Left kidney (tissue), 2 donors: ENCODE measurements around the gene CHGA. TPM values are rescaled to one million over a fixed set of nuclear protein-coding genes. Genes with fewer than 3 reads are reported as not detected.

Source experiments
- DNase-seq: peaks from one replicate; pipeline ENCODE4 v3.0.0-alpha.2; 2013
- polyA plus RNA-seq: library from polyadenylated mRNA; unstranded; fragments of 120-200 nt; gene quantifications from one replicate; pipeline ENCODE4 v1.2.1, GENCODE V29; 2013; ENCODE audit not compliant: insufficient read length

The CHGA gene
- polyA plus RNA-seq, 1 donor: not detected

GRCh38 chr14:92962031-92962830, 39.3 kb downstream of the CHGA start:
- DNase-seq: no peak

GRCh38 chr14:92962831-92963095, 39.8 kb downstream of the CHGA start:
- DNase-seq: no peak

- DNase-seq: no peak
These were observed 40.6 kb downstream of the CHGA start for GRCh38 chr14:92963301-92964123.

DNA sequence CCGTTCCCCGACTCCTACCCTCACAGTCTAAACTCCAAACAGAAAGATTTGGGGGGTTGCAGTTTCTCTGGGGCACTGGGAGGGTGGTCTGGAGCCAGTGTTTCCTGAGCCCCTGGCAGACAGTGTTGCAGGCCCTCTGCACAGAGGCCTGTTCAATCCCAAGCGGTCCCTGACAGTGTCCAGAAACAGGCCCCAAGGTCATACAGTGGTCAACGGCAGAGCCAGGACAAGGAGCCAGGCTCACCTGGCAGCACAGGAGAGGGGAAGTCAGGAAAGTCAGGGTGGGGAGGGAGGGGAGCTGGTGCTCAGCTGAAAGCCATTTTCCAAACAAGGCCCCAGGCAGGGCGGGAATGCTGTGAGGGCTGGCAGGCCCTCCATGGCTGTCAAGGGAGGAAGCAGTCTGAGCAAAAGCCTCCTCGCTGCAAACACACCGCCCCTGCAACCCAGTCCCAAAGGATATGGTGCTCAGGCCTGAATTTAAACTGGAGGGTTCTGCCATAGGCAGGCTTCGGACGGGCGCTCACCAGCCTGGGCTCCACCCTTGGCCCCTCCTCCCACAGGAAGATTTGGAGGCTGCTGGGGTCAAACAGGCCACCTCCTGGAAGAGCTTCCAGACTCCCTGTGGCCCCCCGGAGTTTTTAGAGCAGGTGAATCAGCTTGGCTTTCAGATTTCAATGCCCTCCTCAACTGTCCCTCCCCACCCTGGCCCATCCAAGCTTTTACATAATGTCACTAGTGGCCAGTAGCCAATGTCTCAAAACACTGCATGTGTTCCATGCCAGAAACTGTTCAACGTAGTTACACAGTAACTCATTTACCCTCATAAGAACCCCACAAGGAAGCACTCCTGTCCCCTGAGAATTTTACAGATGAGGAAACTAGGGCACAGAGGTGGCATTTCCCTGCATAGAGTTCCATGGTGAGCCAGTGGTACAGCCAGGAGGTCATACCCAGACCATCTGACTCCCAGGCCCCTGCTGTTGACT, 41.5 kb downstream of the CHGA start:
- no peak for DNase-seq

DNA sequence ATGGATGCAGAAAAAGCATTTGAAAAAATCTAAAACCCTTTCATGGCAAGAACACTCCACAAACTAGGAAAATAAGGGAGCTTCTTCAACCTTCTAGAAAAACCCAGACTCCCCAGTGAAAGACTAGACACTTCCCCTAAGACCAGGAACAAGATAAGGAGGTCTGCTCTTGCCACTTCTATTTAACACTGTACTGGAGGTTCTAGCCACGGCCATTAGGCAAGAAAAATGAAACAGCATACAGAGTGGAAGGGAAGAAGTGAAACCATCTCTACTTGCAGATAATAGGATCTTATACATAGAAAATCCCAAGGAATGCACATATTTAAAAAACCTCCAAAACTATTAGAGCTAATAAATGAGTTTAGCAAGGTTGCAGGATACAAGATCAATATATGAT, 42.3 kb downstream of the CHGA start:
- DNase-seq: no peak

DNA sequence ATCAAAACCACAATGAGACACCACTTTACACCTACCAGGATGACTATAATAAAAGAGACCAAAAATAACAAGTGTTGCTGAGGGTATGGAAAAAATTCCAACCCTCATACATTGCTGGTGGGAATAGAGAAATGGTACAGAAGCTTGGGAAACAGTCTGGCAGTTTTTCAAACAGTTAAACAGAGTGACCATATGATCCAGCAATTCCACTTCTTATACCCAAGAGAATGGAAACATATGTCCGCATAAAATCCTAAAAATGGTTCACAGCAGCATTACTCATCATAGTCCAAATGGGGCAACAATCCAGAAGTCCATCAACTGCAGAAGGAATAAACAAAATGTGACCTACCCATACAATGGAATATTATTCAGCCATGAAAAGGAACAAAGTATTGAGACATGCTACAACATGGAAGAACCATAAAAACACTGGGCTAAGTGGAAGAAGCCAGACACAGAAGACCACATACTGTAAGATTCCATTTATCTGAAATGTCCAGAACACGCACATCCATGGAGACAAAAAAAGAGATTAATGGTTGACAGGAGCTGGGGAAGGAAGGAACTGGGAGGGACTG, 44.5 kb downstream of the CHGA start:
- no peak for DNase-seq

DNA sequence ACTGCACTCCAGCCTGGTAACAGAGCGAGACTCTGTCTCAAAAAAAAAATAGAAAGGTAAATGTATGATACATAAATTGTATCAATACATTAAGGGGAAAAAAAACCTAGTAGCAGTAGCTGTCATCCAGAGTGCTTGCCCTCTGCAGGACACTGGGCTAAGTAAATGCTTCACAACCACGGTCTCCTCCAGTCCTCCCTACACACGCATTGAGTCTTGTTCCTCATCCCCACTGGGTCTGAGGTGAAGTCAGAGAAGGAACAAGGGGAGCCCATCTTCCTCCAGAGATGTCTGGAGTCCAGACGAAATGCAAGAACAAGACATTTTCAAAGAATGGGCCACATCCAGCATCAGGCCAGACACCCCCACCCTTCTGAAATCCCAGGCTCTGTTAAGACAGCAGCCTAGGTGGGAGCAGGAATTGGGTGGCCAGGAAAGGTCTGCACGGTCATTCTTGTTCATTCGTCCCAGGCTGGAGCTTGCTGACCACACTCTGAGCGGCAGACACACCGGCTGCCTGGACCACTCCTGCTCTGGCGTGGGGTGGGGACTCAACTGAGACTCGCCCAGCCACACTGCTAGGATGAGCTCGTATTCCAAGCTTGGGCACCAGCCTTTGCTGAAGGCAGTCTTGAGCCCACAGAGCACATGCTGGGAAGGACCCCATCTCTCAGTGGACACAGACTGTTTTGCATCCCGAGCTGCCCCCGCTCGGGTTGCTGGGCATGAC, 45.5 kb downstream of the CHGA start:
- DNase-seq: no peak

- DNase-seq: no peak
These were observed 46.5 kb downstream of the CHGA start for GRCh38 chr14:92969430-92969829.

DNA sequence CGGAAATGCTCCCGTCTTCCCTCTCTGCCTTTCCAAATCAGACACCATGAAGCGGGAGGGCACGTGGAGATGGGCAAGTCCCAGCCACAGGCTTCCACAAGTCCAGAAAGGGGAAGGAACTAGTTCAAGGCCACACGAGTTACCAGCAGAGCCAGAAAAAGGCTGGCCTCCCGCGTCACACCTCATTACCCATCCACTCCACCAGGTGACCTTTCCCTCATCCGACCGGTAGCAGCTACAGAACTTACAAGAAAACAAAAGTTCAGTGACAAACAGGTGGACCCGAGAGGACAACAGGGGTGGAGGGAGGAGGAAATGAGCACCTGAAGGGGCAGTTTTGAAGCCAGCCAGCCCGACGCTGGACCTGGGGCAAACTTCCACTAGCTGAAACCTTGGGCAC, 46.9 kb downstream of the CHGA start:
- DNase-seq: peak; percentile 67

- no peak for DNase-seq
These were observed 47.3 kb downstream of the CHGA start for GRCh38 chr14:92970271-92970670.

GRCh38 chr14:92971601-92972180, 48.7 kb downstream of the CHGA start:
- DNase-seq: no peak

DNA sequence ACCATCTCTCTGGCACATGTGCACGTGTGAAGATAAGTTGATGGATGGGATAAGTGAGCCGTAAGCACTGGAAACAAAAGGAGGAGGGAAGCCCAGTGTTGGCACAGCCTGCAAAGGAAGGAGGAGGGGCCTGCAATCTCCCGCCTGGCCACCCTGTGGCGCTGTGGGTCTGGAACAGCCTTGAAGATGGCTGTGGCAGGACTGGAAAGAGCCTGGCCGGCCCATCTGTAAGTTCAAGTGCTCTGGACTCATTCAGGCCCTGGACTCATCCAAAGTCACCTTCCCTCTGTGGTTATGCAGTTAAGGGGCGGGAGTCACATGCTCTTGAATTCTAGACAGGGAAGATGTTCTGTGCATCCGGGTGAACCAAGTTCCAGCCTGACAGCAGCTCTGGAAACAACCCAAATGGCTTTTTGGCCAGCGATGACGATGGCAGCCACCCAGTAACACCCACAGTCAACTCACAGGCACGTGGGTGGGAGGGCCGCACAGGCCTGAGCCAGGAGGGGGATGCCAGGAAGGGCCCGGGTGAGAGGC, 50.4 kb downstream of the CHGA start:
- DNase-seq: no peak

DNA sequence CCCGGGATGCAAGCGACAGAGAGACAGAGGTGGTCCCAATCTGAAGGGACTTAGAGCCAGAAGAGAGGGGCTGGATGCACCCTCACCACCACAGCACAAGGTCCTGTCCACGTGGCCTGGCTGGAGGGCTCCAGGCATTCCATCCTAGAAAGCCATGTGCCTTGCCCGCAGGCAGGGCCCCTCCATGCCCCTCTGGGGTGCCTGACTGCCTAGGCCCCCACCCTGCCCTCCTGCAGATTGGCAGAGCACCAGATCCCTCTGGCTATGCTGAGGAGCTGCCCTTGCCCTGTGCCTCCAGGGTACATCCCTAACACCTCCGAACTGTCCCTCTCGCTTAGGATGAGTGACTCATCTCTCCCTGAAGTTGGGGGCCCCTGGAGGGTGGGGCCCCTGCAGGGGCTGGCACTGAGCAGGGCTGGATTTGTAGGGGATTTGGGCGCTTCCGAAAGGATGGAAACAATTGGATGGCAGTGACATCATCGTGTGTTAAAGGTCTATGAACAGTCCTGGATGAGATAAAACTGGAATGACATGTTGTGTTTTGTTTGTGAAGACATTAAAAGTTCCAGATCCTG, 50.9 kb downstream of the CHGA start:
- DNase-seq: no peak

DNA sequence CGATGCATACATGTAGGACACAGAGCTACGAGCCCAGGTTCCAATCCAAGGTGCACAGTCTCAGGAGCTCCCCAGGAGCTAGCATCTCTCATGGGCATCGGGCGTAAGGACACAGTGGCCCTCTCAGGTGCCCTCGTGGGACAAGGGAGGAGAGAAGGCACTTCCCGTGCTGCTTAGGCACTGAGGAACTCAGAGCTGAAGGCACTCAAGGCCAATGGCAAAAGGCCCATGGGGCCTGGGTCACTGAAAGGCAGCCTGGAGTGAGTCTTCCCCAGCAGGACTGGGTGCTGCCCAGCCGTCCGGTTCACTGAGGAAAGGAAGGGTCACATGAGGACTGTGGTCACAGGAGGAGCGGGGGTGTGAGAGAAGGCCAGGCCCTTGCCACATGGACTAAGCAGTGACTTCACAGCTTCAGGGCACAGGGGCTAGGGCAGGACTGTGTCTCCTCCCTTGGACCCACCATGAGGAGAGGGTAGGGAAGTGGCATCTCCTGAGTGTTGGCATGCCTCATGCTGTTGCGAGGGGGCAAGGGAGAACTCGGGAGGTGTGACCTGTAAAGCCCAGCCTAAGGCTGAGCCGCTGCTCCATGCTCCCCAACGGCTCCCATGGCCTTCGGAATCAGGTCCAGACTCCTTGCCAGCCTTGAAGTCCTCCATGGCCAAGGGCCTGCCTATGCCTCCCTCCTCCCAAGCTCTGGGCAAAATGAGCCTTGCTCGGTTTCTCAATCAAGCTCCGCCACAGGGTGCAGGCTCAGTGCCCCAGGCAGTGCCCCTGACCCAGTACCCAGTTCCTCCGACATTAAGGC, 51.8 kb downstream of the CHGA start:
- DNase-seq: no peak

DNA sequence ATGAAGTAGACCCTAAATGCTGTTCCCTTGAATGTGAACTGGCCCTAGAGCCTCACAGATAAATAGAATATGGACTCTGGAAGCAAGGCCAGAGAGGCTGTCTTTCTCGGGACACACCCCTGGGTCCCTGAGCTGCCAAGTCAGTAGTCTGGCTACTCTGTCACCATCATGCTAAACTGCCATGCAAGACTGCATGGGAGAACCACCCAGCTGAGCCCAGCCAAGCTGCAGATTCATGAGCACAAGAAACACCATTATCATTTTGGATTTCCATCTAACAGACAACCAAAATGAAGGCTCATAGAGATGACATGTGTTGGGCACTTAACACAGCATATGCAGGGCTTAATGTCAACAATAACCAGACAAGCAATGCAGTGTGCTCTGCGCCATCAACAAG, 53.3 kb downstream of the CHGA start:
- DNase-seq: no peak

GRCh38 chr14:92978229-92979021, 55.5 kb downstream of the CHGA start:
- DNase-seq: no peak

- no peak for DNase-seq
These were observed 57.9 kb downstream of the CHGA start for GRCh38 chr14:92980866-92981265.

GRCh38 chr14:92981726-92982125, 58.8 kb downstream of the CHGA start:
- DNase-seq: no peak

DNA sequence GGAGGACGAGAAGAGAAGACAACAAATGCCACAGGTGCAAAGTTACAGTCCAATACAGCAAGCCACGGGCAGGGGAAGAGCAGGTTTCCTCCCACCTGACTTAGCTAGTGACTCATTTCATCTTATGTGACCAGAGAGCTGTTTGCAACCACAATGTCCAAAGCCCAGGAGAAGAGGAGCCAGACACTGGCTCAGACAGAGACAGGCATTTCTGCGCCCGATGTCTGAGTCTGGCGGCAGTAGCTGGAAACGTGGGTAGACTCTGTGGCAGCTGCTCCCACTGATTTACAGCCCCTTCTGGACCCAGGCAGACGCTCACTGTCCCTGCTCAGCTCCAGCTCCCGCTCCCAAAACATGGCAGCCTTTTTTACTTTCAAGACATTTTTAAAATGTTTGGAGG, 60.0 kb downstream of the CHGA start:
- no peak for DNase-seq
